Measurements from ENCODE around the gene GARIN1A. TPM values are rescaled to one million over a fixed set of nuclear protein-coding genes. Genes with fewer than 3 reads are reported as not detected.

Gene GARIN1A
- total and polyA plus RNA-seq, 2 of the 8 experiments (the other 6 are each of a cell fraction or from before 2014, with no cell fraction given): 0.34 TPM; not detected in 1

DNA sequence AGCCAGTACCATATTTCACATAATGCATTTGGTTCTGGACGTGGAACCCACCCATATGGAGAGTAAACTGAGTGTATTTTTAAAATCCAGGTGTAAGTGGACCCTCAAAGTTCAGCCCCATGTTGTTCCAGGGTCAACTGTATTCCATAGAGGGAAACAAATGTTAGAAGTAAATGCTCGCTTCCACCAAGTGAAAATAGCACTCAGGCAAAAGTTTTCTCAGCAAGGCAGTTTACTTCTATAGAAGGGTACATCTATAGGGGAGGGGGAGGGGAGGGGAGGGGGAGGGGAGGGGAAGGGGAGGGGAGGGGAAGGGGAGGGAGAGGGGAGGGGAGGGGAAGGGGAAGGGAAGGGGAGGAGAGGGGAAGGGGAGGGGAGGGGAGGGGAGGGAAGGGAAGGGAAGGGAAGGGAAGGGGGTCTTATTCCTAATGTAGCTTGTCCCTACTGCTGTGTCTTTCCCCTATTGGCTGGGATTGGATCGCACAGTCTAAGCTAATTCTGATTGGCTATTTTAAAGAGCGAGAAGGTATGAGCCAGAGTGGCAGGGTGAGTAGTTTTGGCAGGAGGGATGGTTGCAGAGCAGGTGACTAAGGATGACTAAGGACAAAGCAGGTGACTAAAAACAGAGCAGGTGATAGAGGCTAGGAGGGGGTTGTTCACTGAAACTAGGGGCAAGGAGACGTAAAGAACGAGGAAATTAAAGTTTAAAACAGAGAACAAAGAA, 29.1 kb downstream of the GARIN1A start (continued):
- no peak for TF ChIP-seq CTBP2 (IDR thresholded peaks at IDR 0.05; ENCODE audit: borderline replicate concordance, insufficient read depth, insufficient read length, low read length)
- TF ChIP-seq TAF1 (IDR thresholded peaks at IDR 0.05; ENCODE audit: low read depth, low read length): 0 out of 2 replicates have a peak, but pooled peaks have one; percentile 13
- TF ChIP-seq RBBP5 (IDR thresholded peaks at IDR 0.05; ENCODE audit: borderline replicate concordance, low read depth, low read length): no peak
- TF ChIP-seq RAD21 (IDR thresholded peaks at IDR 0.05 in 1 of 2, conservative IDR thresholded peaks at IDR 0.05 in 1 of 2; ENCODE audit: low read depth in 2 of 2, low read length in 2 of 2): no peak
- TF ChIP-seq, protein P1, sequence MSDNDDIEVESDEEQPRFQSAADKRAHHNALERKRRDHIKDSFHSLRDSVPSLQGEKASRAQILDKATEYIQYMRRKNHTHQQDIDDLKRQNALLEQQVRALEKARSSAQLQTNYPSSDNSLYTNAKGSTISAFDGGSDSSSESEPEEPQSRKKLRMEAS (IDR thresholded peaks at IDR 0.05): 0 out of 2 replicates have a peak, but pooled peaks have one; percentile 17
- TF ChIP-seq, protein P2, sequence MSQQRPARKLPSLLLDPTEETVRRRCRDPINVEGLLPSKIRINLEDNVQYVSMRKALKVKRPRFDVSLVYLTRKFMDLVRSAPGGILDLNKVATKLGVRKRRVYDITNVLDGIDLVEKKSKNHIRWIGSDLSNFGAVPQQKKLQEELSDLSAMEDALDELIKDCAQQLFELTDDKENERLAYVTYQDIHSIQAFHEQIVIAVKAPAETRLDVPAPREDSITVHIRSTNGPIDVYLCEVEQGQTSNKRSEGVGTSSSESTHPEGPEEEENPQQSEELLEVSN (IDR thresholded peaks at IDR 0.05): no peak

Measured in H1 (cell line).